HG02870 (cell line): ENCODE data around the gene TMEM39A.

Source experiments
- ATAC-seq: cut with Tn5 transposase; IDR thresholded peaks from one replicate; pipeline ENCODE4 v1.9.1; 2021; ENCODE audit warnings: mild to moderate bottlenecking, moderate library complexity; ENCODE audit not compliant: unreplicated experiment

The TMEM39A gene

GRCh38 chr3:119463171-119464169 is at the start of gene TMEM39A:
TSS of gene TMEM39A (minus strand) at chr3:119463615. CDS start at chr3:119462074, 1,541 bp downstream.
- peak; percentile 86 for ATAC-seq

- no peak for ATAC-seq
Observed at GRCh38 chr3:119510690-119511089, 47.3 kb upstream of the TMEM39A start.

- peak; percentile 69 for ATAC-seq
Observed at GRCh38 chr3:119508172-119508845, 44.9 kb upstream of the TMEM39A start.

GRCh38 chr3:119507404-119507803 is 44.0 kb upstream of the TMEM39A start:
- no peak for ATAC-seq

- ATAC-seq = no peak
Observed at GRCh38 chr3:119506631-119507030, 43.2 kb upstream of the TMEM39A start.

GRCh38 chr3:119500901-119501300 is 37.5 kb upstream of the TMEM39A start:
- no peak for ATAC-seq

- ATAC-seq = no peak
Observed at GRCh38 chr3:119500265-119500664, 36.9 kb upstream of the TMEM39A start.

GRCh38 chr3:119498186-119499011 is 35.0 kb upstream of the TMEM39A start, which contains the start of gene TIMMDC1:
TSS of gene TIMMDC1 (plus strand) at chr3:119498547. CDS start at chr3:119498734, 187 bp downstream.
- peak; percentile 98 for ATAC-seq

GRCh38 chr3:119497820-119498185 is 34.4 kb upstream of the TMEM39A start:
- ATAC-seq = no peak

- ATAC-seq = no peak
Observed at GRCh38 chr3:119494597-119494996, 31.2 kb upstream of the TMEM39A start.

GRCh38 chr3:119492810-119493209 is 29.4 kb upstream of the TMEM39A start:
- ATAC-seq = no peak

GRCh38 chr3:119492128-119492527 is 28.7 kb upstream of the TMEM39A start:
- no peak for ATAC-seq

- no peak for ATAC-seq
Observed at GRCh38 chr3:119490153-119490552, 26.7 kb upstream of the TMEM39A start.

- no peak for ATAC-seq
Observed at GRCh38 chr3:119485563-119485962, 22.1 kb upstream of the TMEM39A start.

- ATAC-seq = no peak
Observed at GRCh38 chr3:119483101-119483500, 19.7 kb upstream of the TMEM39A start.

- no peak for ATAC-seq
Observed at GRCh38 chr3:119481079-119481478, 17.7 kb upstream of the TMEM39A start.

GRCh38 chr3:119470866-119471265 is 7.5 kb upstream of the TMEM39A start:
- ATAC-seq = no peak

GRCh38 chr3:119469418-119470189 is 6.2 kb upstream of the TMEM39A start:
- ATAC-seq = peak; percentile 2

- ATAC-seq = no peak
Observed at GRCh38 chr3:119468041-119468440, 4.6 kb upstream of the TMEM39A start.

- ATAC-seq = no peak
Observed at GRCh38 chr3:119457246-119457645, 6.2 kb downstream of the TMEM39A start.
